Testis (tissue), 3 donors: ENCODE data around the gene SIPA1. TPM values are rescaled to one million over a fixed set of nuclear protein-coding genes. Genes with fewer than 3 reads are reported as not detected.
"Not testable (repeated sequence)": the region's sequence is repeated elsewhere in the genome, so short reads cannot be mapped to it uniquely, and the experiment has no call there.

Experiments used
- DNase-seq: peaks from one replicate; pipeline ENCODE4 v3.0.0-alpha.2; 2019
- H3K27ac ChIP-seq, 2 donors: fragments of 200-600 bp; sonication (generic); one replicate each; pipeline ENCODE4 v1.5.1; 2019
- H3K27me3 ChIP-seq: fragments of 200-600 bp; sonication (generic); one replicate; pipeline ENCODE4 v1.5.1; 2019
- H3K36me3 ChIP-seq: fragments of 200-600 bp; sonication (generic); one replicate; pipeline ENCODE4 v1.5.1; 2017; ENCODE audit warnings: low read depth; ENCODE audit errors: missing control alignments
- H3K4me1 ChIP-seq: fragments of 200-600 bp; sonication (generic); one replicate; pipeline ENCODE4 v1.5.1; 2019
- H3K4me3 ChIP-seq, 2 donors: fragments of 200-600 bp; sonication (generic); one replicate each; pipeline ENCODE4 v1.5.1; 2017 to 2019
- H3K9me3 ChIP-seq: fragments of 200-600 bp; sonication (generic); one replicate; pipeline ENCODE4 v1.5.1; 2017
- POLR2A ChIP-seq: fragments of 450-650 bp; IDR thresholded peaks from one replicate; pipeline ENCODE4 v1.6.1; 2017; ENCODE audit warnings: antibody characterized with exemption, mild to moderate bottlenecking, moderate library complexity
- WGBS, 2 donors: methylation state at CpG; one replicate each; pipeline ENCODE4 v1.1.5; 2018; 5-methylcytosine and 5-hydroxymethylcytosine counted together
- intact Hi-C: fragments of 100-400 bp; cut with DNase I; formaldehyde crosslinking; loops from one replicate; pipeline ENCODE4 v1.15.1; 2023; ENCODE audit warnings: low total_unique reads
- polyA plus RNA-seq: library from polyadenylated mRNA; stranded (reverse); fragments of 350-450 nt; fragmentation: Illumina TruSeq; extraction: RNeasy Lipid Tissue Mini Kit (QIAGEN cat#74804); gene quantifications from one replicate; pipeline ENCODE4 v1.2.3, GENCODE V29; 2014; ENCODE audit warnings: low read depth, low replicate concordance; ENCODE audit not compliant: insufficient read depth
- total RNA-seq, 2 donors: library from RNA; depleted of rRNA; stranded (reverse); fragments of >200 nt; gene quantifications; one replicate each; pipeline ENCODE4 v1.2.3, GENCODE V29; 2016
- TF ChIP-seq, protein P1 (sequence below), 3 experiments: fragments of 450-650 bp in 2 of 3; fragments of 200-600 bp in 1 of 3; sonication (generic) in 1 of 3; IDR thresholded peaks; one replicate each; pipeline ENCODE4 v1.5.1; 2016 to 2019; ENCODE audit warnings: antibody characterized with exemption in 3 of 3, mild to moderate bottlenecking in 2 of 3, moderate library complexity in 1 of 3

The SIPA1 gene
- total and polyA plus RNA-seq, 3 donors from 2014 or later, result 15.2 to 29.0 (median 23.5) TPM

GRCh38 chr11:65685981-65686380 is 48.1 kb downstream of the SIPA1 start:
- no peak overlapping the region for H3K4me3 ChIP-seq
- H3K36me3 ChIP-seq, result no peaks in the 10 kb centered on the region
- TF ChIP-seq POLR2A, result no peak
- TF ChIP-seq, protein P1, sequence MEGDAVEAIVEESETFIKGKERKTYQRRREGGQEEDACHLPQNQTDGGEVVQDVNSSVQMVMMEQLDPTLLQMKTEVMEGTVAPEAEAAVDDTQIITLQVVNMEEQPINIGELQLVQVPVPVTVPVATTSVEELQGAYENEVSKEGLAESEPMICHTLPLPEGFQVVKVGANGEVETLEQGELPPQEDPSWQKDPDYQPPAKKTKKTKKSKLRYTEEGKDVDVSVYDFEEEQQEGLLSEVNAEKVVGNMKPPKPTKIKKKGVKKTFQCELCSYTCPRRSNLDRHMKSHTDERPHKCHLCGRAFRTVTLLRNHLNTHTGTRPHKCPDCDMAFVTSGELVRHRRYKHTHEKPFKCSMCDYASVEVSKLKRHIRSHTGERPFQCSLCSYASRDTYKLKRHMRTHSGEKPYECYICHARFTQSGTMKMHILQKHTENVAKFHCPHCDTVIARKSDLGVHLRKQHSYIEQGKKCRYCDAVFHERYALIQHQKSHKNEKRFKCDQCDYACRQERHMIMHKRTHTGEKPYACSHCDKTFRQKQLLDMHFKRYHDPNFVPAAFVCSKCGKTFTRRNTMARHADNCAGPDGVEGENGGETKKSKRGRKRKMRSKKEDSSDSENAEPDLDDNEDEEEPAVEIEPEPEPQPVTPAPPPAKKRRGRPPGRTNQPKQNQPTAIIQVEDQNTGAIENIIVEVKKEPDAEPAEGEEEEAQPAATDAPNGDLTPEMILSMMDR (IDR thresholded peaks at IDR 0.05), result no peak
- WGBS, 2 donors, result 31 to 46% methylated on average over 6 to 8 of the region's 8 CpGs
- H3K27me3 ChIP-seq, result no peaks in the 10 kb centered on the region
- H3K4me1 ChIP-seq, result peaks cover 7% of the 10 kb centered on the region
- H3K9me3 ChIP-seq, result no peaks in the 10 kb centered on the region
- intact Hi-C loops, result no loop called here
- H3K27ac ChIP-seq, result no peak overlapping the region
- DNase-seq, result peak; percentile 56

DNA sequence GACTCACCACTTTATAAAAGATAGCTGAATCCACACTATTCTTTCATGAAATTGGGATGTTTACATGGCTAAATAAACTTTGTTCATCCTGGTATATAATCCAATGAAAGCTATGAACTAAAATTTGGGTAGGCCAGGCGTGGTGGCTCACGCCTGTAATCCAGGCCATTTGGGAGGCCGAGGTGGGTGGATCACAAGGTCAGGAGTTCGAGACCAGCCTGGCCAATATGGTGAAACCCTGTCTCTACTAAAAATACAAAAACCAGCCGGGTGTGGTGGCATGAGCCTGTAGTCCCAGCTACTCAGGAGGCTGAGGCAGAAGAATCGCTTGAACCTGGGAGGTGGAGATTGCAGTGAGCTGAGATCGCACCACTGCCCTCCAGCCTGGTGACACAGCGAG is 53.9 kb downstream of the SIPA1 start:
- H3K27ac ChIP-seq, H3K4me1 ChIP-seq, H3K9me3 ChIP-seq, H3K27me3 ChIP-seq, H3K4me3 ChIP-seq, intact Hi-C loops, DNase-seq, H3K36me3 ChIP-seq: not testable (repeated sequence)
- 92 to 99% methylated on average over 8 of the region's 8 CpGs for WGBS, 2 donors

DNA sequence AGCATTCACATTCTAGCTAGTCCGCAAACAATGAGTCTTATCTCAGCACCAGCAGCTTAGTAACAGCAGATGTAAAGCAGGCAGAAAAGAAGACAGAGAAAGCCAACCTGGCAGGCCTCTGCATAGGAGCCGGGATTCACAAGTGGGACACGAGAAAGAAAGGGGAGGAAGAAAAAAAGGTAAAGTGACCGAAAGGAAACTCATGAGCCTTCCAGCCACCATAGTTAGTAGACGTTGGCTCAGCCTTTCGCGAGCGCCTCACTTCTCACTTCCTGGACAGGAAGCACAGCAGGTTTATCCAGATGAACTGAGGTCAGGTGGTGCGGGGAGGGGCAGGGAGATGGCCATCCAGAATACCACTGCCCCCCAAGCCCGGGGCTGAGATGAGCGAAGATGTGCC is 54.5 kb downstream of the SIPA1 start:
- no peak for DNase-seq
- H3K27ac ChIP-seq, result no peak overlapping the region
- peaks cover 4% of the 10 kb centered on the region for H3K4me1 ChIP-seq
- no peaks in the 10 kb centered on the region for H3K36me3 ChIP-seq
- intact Hi-C loops, result no loop called here
- 75 to 87% methylated on average over 11 of the region's 11 CpGs for WGBS, 2 donors
- H3K9me3 ChIP-seq, result no peaks in the 10 kb centered on the region
- no peak for TF ChIP-seq POLR2A
- TF ChIP-seq, protein P1 (IDR thresholded peaks at IDR 0.05), result no peak
- H3K4me3 ChIP-seq, result no peak overlapping the region
- no peaks in the 10 kb centered on the region for H3K27me3 ChIP-seq

DNA sequence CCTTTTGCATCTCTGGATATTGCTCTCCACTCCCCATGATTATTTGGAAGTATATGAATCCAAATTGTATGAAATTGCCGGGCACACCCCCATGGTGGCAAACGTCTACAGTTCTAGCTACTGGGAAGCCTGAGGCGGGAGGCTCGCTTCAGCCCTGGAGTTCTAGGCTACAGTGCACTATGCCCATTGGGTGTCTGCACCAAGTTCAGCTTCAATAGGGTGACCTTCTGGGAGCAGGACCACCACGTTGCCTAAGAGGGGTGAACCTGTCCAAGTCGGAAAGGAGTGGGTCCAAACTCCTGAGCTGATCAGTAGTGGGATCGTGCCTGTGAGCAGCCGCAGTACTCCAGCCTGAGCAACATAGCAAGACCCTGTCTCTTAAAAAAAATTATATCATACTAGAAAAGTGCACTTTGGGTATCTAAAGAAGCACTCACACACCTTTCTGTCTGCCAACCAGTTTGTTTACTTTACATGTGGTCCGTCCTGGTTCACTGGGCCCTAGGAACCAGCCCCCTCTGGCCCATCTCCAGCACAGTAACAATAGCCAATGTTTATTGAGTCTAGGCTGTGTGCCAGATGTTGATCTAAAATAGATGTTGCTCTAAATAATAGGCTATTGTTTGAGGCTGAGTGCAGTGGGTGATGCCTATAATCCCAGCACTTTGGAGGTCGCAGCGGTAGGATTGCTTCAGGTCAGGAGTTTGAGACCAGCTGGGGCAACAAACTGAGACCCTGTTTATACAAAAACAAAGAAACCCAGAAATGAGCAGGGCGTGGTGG is 57.7 kb downstream of the SIPA1 start:
- Histone ChIP-seq H3K27me3 (no peaks in the 10 kb centered on the region), H3K36me3 (no peaks in the 10 kb centered on the region), H3K4me1 (peaks cover 4% of the 10 kb centered on the region), H3K27ac (no peak overlapping the region), H3K9me3 (no peaks in the 10 kb centered on the region), H3K4me3 (no peak overlapping the region)
- TF ChIP-seq POLR2A, result no peak
- TF ChIP-seq, protein P1 (IDR thresholded peaks at IDR 0.05), result no peak
- intact Hi-C loops, result no loop called here
- 72 to 74% methylated on average over 12 of the region's 12 CpGs for WGBS, 2 donors
- peak; percentile 53 for DNase-seq

DNA sequence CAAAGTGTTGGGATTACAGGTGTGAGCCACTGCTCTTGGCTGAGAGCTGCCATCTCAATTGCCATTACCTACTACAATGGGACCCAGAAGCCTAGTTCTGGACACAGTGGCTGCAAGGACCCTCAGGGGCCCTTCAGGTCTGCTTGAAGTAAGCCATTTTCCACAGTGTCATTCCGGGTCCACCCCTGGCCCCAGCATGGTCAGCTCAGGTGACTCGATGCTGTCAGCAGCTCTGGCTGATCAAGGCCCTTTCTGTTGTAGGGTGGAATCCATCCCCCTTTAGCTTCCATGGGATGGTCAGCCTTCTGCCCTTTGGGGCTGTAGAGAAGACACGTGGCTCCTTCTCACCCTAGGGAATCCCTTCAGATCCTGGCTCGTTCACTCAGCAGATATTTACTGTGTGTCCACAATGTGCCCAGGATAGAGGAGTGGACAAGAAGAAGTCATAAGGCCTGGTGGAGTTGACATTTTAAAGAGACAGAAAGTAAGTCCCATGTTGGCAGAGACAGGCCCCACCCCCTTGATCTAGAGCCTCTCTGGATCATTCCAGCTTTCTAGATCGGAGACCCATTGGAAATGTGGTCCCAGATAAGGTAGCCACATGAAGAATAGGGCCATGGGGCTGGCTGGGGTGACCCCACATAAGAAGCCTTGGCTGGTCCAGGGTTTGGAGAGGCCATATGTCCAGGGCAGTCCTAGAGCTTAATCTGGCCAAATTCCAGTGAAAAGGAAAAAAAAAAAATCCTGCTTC is 59.1 kb downstream of the SIPA1 start:
- H3K4me3 ChIP-seq, result no peak overlapping the region
- no peaks in the 10 kb centered on the region for H3K9me3 ChIP-seq
- TF ChIP-seq, protein P1 (IDR thresholded peaks at IDR 0.05), result no peak
- no peak for TF ChIP-seq POLR2A
- DNase-seq, result no peak
- H3K27me3 ChIP-seq, result no peaks in the 10 kb centered on the region
- intact Hi-C loops, result no loop called here
- 82 to 85% methylated on average over 3 to 5 of the region's 5 CpGs for WGBS, 2 donors
- no peaks in the 10 kb centered on the region for H3K36me3 ChIP-seq
- H3K27ac ChIP-seq, result no peak overlapping the region
- H3K4me1 ChIP-seq, result peaks cover 4% of the 10 kb centered on the region
